ENCODE results near the gene SNAPC3. TPM values are rescaled to one million over a fixed set of nuclear protein-coding genes. Genes with fewer than 3 reads are reported as not detected.
A peak's percentile ranks its signal among the peaks of the same experiment; 100 is the strongest.

SNAPC3 gene
- total RNA-seq, 3 donors from 2014 or later = 32.2 to 44.9 (median 44.5) TPM

DNA sequence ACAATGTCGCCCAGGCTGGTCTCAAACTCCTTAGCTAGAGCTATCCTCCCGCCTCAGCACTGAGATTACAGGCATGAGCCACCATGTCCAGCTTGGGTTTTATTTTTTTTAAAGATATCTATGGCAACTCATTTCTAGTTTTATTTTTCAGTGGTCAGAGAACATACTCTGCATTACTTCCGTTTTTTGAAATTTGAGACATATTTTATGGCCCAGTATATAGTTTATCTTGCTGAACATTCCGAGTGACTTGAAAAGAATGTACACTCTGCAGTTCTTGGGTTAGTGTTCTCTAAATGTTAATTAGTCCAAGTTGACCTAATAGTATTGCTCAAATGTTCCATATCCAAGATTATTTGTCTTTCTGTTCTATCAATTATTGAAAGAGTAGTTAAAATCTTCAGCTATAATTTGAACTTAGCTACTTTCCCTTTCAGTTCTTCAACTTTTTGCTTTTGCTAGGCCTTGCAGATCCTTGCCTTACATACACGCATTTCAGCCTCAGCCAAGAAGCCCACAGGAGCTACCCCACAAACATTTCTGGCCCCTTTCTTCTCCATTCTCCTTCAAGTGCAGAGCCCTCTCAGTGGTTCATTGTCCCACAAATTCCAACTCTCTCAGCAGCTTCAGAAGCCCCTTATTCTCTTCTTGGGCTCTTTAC lies 22.3 kb upstream of the SNAPC3 start:
- Histone ChIP-seq H3K4me1 (ENCODE audit: low read depth) (peaks cover 4% of the 10 kb centered on the region), H3K9me3 (no peaks in the 10 kb centered on the region), H3K4me3 (no peak overlapping the region), H3K36me3 (ENCODE audit: low read depth) (no peaks in the 10 kb centered on the region)
- no peak for TF ChIP-seq CTCF (IDR thresholded peaks at IDR 0.05)
- DNase-seq (no peak), ATAC-seq (peak; percentile 79)
- intact Hi-C loops (cut with DNase I, micrococcal nuclease) = no loop called here

GRCh38 chr9:15401266-15401665 lies 21.4 kb upstream of the SNAPC3 start:
- intact Hi-C loops (cut with DNase I, micrococcal nuclease) = no loop called here
- no peak for TF ChIP-seq CTCF (IDR thresholded peaks at IDR 0.05)
- no peak for ATAC-seq
- H3K4me3 ChIP-seq = no peak overlapping the region
- H3K9me3 ChIP-seq = no peaks in the 10 kb centered on the region
- peaks cover 4% of the 10 kb centered on the region for H3K4me1 ChIP-seq (ENCODE audit: low read depth)
- DNase-seq = no peak
- no peaks in the 10 kb centered on the region for H3K36me3 ChIP-seq (ENCODE audit: low read depth)

GRCh38 chr9:15403155-15403554 lies 19.5 kb upstream of the SNAPC3 start:
- no peak for DNase-seq
- Histone ChIP-seq H3K9me3 (no peaks in the 10 kb centered on the region), H3K36me3 (ENCODE audit: low read depth) (no peaks in the 10 kb centered on the region), H3K4me1 (ENCODE audit: low read depth) (peaks cover 4% of the 10 kb centered on the region), H3K4me3 (no peak overlapping the region)
- no peak for TF ChIP-seq CTCF (IDR thresholded peaks at IDR 0.05)
- peak; percentile 82 for ATAC-seq
- intact Hi-C loops (cut with DNase I, micrococcal nuclease) = no loop called here

GRCh38 chr9:15404171-15404570 lies 18.5 kb upstream of the SNAPC3 start:
- H3K9me3 ChIP-seq = no peaks in the 10 kb centered on the region
- intact Hi-C loops (cut with DNase I, micrococcal nuclease) = no loop called here
- no peak for TF ChIP-seq CTCF (IDR thresholded peaks at IDR 0.05)
- no peaks in the 10 kb centered on the region for H3K36me3 ChIP-seq (ENCODE audit: low read depth)
- DNase-seq = no peak
- ATAC-seq = no peak
- peaks cover 4% of the 10 kb centered on the region for H3K4me1 ChIP-seq (ENCODE audit: low read depth)
- no peak overlapping the region for H3K4me3 ChIP-seq

DNA sequence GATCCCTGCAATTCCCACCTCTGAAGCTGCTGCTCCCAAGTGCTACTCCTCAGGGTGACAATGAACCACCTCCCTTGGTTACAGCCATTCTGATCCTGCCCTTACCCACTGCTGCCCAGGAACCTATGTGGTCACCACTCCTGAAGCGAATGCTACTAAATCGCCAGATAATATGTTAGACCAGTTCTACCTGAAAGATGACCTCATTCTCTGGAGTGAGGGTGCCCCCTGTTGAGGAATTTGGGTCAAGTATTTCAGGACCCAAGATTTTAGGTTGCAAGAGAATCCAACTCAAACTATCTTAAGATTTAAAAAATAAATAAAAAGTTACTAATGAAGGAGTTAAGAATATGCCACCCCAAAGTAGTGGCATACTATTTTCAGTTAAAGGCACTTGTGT lies 5.8 kb upstream of the SNAPC3 start:
- intact Hi-C loops (cut with DNase I, micrococcal nuclease) = no loop called here
- no peak overlapping the region for H3K4me3 ChIP-seq

More for the DNA sequence above, 5.8 kb upstream of the SNAPC3 start:
- H3K36me3 ChIP-seq (ENCODE audit: low read depth) = no peaks in the 10 kb centered on the region
- H3K4me1 ChIP-seq (ENCODE audit: low read depth) = peaks cover 3% of the 10 kb centered on the region
- peak; percentile 13 for TF ChIP-seq CTCF (IDR thresholded peaks at IDR 0.05)
- ATAC-seq (peak; percentile 77), DNase-seq (peak in 1 of 3 donors; percentile 84)
- no peaks in the 10 kb centered on the region for H3K9me3 ChIP-seq
